ENCODE measurements around the gene PDGFC.

The PDGFC gene

DNA sequence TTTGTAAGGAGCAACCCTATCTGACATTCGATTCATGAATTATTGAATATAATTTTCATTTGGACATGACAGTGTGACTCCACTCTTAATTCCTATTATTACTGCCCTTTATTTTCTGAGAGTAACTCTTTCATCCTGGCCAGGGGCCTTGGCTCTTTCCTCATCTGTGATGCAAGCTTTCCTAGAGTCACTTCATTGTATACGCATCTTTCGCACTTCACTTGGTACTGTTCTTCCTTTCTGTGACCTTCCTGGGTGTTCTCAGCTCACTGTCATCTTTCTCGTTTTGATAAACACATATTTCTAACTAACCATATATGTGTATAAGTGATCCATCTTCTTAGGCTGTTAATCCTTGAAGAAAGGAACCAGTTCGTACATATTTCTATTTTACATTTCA lies 160.3 kb downstream of the PDGFC start:
- TF ChIP-seq, protein P1, sequence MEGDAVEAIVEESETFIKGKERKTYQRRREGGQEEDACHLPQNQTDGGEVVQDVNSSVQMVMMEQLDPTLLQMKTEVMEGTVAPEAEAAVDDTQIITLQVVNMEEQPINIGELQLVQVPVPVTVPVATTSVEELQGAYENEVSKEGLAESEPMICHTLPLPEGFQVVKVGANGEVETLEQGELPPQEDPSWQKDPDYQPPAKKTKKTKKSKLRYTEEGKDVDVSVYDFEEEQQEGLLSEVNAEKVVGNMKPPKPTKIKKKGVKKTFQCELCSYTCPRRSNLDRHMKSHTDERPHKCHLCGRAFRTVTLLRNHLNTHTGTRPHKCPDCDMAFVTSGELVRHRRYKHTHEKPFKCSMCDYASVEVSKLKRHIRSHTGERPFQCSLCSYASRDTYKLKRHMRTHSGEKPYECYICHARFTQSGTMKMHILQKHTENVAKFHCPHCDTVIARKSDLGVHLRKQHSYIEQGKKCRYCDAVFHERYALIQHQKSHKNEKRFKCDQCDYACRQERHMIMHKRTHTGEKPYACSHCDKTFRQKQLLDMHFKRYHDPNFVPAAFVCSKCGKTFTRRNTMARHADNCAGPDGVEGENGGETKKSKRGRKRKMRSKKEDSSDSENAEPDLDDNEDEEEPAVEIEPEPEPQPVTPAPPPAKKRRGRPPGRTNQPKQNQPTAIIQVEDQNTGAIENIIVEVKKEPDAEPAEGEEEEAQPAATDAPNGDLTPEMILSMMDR (IDR thresholded peaks at IDR 0.05; ENCODE audit: control insufficient read depth, insufficient read depth, low read depth, low read length, missing control alignments): no peak
- no peak overlapping the region for H3K4me3 ChIP-seq (ENCODE audit: control insufficient read depth, low read depth, low read length)
- DNase-seq (ENCODE audit: low read depth): no peak

DNA sequence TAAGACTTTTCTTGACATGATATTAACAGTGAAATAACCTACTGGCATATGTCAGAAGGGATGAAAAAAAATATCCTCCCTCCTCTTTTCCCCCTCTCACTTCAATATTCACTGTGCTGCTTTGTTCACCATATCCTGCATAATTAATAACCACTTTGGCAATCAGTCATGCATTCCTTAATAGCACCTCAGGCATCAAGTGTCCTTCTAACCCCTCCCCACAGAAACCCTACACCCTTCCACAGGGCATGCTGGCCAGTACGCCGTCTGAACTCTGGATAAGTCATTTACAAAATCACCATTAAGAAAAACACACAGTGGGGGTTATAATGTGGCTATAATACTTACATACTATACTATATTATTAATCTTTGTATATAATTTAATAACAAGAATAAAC lies 165.9 kb downstream of the PDGFC start:
- TF ChIP-seq, protein P1 (IDR thresholded peaks at IDR 0.05; ENCODE audit: control insufficient read depth, insufficient read depth, low read depth, low read length, missing control alignments): no peak
- no peak overlapping the region for H3K4me3 ChIP-seq (ENCODE audit: control insufficient read depth, low read depth, low read length)
- no peak for DNase-seq (ENCODE audit: low read depth)

DNA sequence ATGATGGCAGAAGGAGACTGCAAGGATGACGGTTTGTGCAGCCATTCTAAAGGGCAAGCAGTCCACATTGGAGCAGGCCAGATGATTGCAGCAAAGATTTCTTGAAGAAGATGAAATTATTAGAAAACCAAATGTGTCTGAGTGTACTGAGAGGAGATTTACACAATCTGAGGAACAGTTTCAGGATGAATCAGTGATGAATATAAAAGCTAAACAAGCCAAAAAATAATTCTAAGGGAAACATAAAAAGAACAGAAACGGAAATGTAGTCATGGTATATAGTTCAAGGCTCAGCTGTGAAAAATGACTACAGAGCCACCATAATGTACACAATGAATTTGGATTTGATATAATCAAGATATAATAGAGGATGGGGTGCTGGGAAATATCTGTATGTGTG lies 168.5 kb downstream of the PDGFC start:
- DNase-seq (ENCODE audit: low read depth): peak; percentile 17
- no peak overlapping the region for H3K4me3 ChIP-seq (ENCODE audit: control insufficient read depth, low read depth, low read length)
- TF ChIP-seq, protein P1 (IDR thresholded peaks at IDR 0.05; ENCODE audit: control insufficient read depth, insufficient read depth, low read depth, low read length, missing control alignments): no peak

GRCh38 chr4:156800463-156800862 lies 171.1 kb downstream of the PDGFC start:
- TF ChIP-seq, protein P1 (IDR thresholded peaks at IDR 0.05; ENCODE audit: control insufficient read depth, insufficient read depth, low read depth, low read length, missing control alignments): no peak
- no peak for DNase-seq (ENCODE audit: low read depth)
- H3K4me3 ChIP-seq (ENCODE audit: control insufficient read depth, low read depth, low read length): no peak overlapping the region

GRCh38 chr4:156799121-156799589 lies 172.4 kb downstream of the PDGFC start:
- peak; percentile 44 for DNase-seq (ENCODE audit: low read depth)
- TF ChIP-seq, protein P1 (IDR thresholded peaks at IDR 0.05; ENCODE audit: control insufficient read depth, insufficient read depth, low read depth, low read length, missing control alignments): no peak
- no peak overlapping the region for H3K4me3 ChIP-seq (ENCODE audit: control insufficient read depth, low read depth, low read length)

- TF ChIP-seq, protein P1 (IDR thresholded peaks at IDR 0.05; ENCODE audit: control insufficient read depth, insufficient read depth, low read depth, low read length, missing control alignments): no peak
- DNase-seq (ENCODE audit: low read depth): no peak
- no peak overlapping the region for H3K4me3 ChIP-seq (ENCODE audit: control insufficient read depth, low read depth, low read length)
Measured at GRCh38 chr4:156798438-156798837, 173.2 kb downstream of the PDGFC start.

DNA sequence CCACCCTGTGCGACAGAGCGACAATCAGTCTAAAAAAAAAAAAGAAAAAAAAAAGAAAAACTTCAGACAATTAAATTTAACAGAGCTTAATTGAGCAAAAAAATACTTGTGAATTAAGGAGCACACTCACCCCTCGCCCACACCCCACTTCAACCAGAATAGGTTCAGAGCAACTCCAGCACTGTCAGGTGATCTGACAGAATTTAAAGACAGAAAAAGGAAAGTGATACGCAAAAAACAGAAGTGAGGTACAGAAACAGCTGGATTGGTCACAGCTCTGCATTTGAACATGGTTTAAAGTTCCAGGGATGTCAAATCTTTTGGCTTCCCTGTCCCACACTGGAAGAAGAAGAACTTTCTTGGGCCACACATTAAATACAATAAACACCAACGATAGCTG lies 174.4 kb downstream of the PDGFC start:
- no peak overlapping the region for H3K4me3 ChIP-seq (ENCODE audit: control insufficient read depth, low read depth, low read length)
- TF ChIP-seq, protein P1 (IDR thresholded peaks at IDR 0.05; ENCODE audit: control insufficient read depth, insufficient read depth, low read depth, low read length, missing control alignments): no peak
- DNase-seq (ENCODE audit: low read depth): no peak
